Osteoblast (primary cell): ENCODE results near the gene TNIP3. TPM values are rescaled to one million over a fixed set of nuclear protein-coding genes. Genes with fewer than 3 reads are reported as not detected.

Experiments used
- DNase-seq: peaks from one replicate; pipeline ENCODE4 v3.0.0; 2011; ENCODE audit warnings: low spot score, mixed read lengths; ENCODE audit not compliant: insufficient read length; ENCODE audit errors: missing footprints
- H2AFZ ChIP-seq: 2 replicates; pipeline ENCODE4 v1.6.0; 2011; ENCODE audit warnings: mild to moderate bottlenecking, low read length
- H3K27ac ChIP-seq: 2 replicates; pipeline ENCODE4 v1.5.1; 2011; ENCODE audit warnings: mild to moderate bottlenecking, low read depth, low read length, moderate library complexity
- H3K27me3 ChIP-seq: 2 replicates; pipeline ENCODE4 v1.6.0; 2012; ENCODE audit warnings: mild to moderate bottlenecking, control low read depth, inconsistent platforms, low read length, moderate library complexity; ENCODE audit not compliant: insufficient read depth
- H3K36me3 ChIP-seq: 2 replicates; pipeline ENCODE4 v1.5.1; 2011; ENCODE audit warnings: mild to moderate bottlenecking, low read length, control low read depth, moderate library complexity; ENCODE audit not compliant: insufficient read depth
- H3K4me1 ChIP-seq: 2 replicates; pipeline ENCODE4 v1.5.1; 2011; ENCODE audit warnings: mild to moderate bottlenecking, low read length, control low read depth, moderate library complexity; ENCODE audit not compliant: insufficient read depth
- H3K4me2 ChIP-seq: 2 replicates; pipeline ENCODE4 v1.6.0; 2011; ENCODE audit warnings: mild to moderate bottlenecking, low read length; ENCODE audit not compliant: insufficient read depth
- H3K4me3 ChIP-seq: fragments of 200-600 bp; sonication (generic); 3 replicates; pipeline ENCODE4 v1.5.1; 2012; ENCODE audit warnings: mild to moderate bottlenecking, low read length, inconsistent platforms; ENCODE audit not compliant: insufficient read depth
- H3K79me2 ChIP-seq: 2 replicates; pipeline ENCODE4 v1.6.0; 2012; ENCODE audit warnings: mild to moderate bottlenecking, low read length, control low read depth, inconsistent platforms; ENCODE audit not compliant: insufficient read depth
- H3K9me3 ChIP-seq: 2 replicates; pipeline ENCODE4 v1.5.1; 2011; ENCODE audit warnings: low read depth, low read length, control low read depth
- H4K20me1 ChIP-seq: 2 replicates; pipeline ENCODE4 v1.6.0; 2012; ENCODE audit warnings: mild to moderate bottlenecking, low read length, control low read depth; ENCODE audit not compliant: insufficient read depth
- total RNA-seq: library from RNA; depleted of rRNA; stranded (reverse); fragments of >200 nt; gene quantifications from 2 replicates; pipeline ENCODE4 v1.2.3, GENCODE V29; 2012
- TF ChIP-seq, protein P1 (sequence below): IDR thresholded peaks from 2 replicates; pipeline ENCODE4 v1.5.1; 2011; ENCODE audit warnings: mild to moderate bottlenecking, low read depth, low read length, moderate library complexity; ENCODE audit errors: extremely low read depth

The TNIP3 gene
- total RNA-seq, 1 donor: 0.72 TPM

DNA sequence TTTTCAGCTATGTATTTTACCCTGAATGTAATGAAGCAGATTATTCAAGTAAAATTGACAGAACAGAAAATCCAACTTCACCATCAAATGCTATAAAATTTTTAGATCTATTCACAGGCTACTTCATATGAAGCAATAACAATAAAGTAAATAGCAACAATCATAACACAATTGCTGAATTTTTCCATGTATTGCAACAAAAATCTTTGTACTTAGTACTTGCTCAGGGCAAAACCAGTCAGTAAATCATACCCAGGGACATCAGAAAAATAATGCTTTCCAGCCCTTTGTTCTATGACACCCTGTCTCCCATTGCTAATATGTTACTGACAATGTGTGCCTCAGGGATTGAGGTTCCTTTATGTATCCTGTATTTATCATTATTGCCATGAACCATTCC is 15.5 kb downstream of the TNIP3 start:
- no peaks in the 10 kb centered on the region for H3K36me3 ChIP-seq
- no peaks in the 10 kb centered on the region for H4K20me1 ChIP-seq
- DNase-seq: no peak
- H3K79me2 ChIP-seq: no peaks in the 10 kb centered on the region
- TF ChIP-seq, protein P1, sequence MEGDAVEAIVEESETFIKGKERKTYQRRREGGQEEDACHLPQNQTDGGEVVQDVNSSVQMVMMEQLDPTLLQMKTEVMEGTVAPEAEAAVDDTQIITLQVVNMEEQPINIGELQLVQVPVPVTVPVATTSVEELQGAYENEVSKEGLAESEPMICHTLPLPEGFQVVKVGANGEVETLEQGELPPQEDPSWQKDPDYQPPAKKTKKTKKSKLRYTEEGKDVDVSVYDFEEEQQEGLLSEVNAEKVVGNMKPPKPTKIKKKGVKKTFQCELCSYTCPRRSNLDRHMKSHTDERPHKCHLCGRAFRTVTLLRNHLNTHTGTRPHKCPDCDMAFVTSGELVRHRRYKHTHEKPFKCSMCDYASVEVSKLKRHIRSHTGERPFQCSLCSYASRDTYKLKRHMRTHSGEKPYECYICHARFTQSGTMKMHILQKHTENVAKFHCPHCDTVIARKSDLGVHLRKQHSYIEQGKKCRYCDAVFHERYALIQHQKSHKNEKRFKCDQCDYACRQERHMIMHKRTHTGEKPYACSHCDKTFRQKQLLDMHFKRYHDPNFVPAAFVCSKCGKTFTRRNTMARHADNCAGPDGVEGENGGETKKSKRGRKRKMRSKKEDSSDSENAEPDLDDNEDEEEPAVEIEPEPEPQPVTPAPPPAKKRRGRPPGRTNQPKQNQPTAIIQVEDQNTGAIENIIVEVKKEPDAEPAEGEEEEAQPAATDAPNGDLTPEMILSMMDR: no peak
- no peak overlapping the region for H2AFZ ChIP-seq
- H3K4me3 ChIP-seq: no peak overlapping the region
- no peaks in the 10 kb centered on the region for H3K9me3 ChIP-seq
- H3K27ac ChIP-seq: peak overlapping the region; percentile 76
- no peak overlapping the region for H3K4me2 ChIP-seq
- no peaks in the 10 kb centered on the region for H3K27me3 ChIP-seq
- H3K4me1 ChIP-seq: peaks cover 54% of the 10 kb centered on the region

DNA sequence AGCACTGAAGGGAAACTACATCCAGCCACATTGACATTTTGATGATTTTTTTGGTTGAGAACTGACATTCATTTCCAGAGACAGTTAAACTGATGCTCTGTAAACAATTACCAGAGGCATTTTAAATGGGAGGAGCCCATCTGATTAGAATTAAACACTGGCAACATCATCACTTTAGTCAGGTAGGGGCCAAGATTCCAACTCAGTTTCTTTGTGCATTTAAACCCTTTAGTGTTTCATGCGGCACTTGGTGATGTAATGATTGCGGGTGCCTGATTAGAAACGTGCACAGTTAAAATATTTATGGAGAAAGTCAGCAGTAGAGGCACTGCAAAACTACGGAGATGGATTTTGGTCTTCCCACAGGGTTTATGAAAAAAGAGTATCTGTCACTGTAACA is 16.1 kb downstream of the TNIP3 start:
- H3K27ac ChIP-seq: peak overlapping the region; percentile 76
- H3K4me3 ChIP-seq: no peak overlapping the region

DNA sequence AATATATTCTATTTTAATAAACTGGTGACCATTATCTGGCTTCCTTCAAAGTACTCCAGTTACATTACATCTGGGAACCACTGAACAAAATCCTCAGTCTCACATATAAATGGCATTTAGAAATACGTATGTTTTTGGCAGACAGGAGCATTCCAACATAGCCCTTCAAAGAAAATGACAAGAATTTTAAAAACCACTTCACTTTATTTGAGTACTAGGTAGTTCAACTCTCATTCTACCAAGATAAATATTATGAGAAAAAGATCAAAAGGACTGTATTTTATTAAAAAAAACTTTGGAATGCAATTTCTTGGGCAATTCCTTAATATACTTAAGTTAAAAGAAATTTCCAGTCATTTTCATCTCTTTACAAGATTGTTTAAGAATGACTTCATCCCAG is 17.6 kb downstream of the TNIP3 start:
- Histone ChIP-seq H3K79me2 (no peaks in the 10 kb centered on the region), H2AFZ (no peak overlapping the region), H3K4me1 (peaks cover 55% of the 10 kb centered on the region), H3K9me3 (no peaks in the 10 kb centered on the region), H3K4me3 (no peak overlapping the region), H3K27ac (peak overlapping the region; percentile 76), H3K4me2 (no peak overlapping the region), H3K27me3 (no peaks in the 10 kb centered on the region), H4K20me1 (no peaks in the 10 kb centered on the region), H3K36me3 (no peaks in the 10 kb centered on the region)
- TF ChIP-seq, protein P1: no peak
- DNase-seq: no peak

More for the DNA sequence above, 16.1 kb downstream of the TNIP3 start:
- Histone ChIP-seq H2AFZ (peak overlapping the region; percentile 11), H3K27me3 (no peaks in the 10 kb centered on the region), H3K4me2 (peak overlapping the region; percentile 18), H3K4me1 (peaks cover 57% of the 10 kb centered on the region), H3K9me3 (no peaks in the 10 kb centered on the region), H4K20me1 (no peaks in the 10 kb centered on the region), H3K36me3 (no peaks in the 10 kb centered on the region), H3K79me2 (no peaks in the 10 kb centered on the region)
- TF ChIP-seq, protein P1: no peak
- DNase-seq: no peak

DNA sequence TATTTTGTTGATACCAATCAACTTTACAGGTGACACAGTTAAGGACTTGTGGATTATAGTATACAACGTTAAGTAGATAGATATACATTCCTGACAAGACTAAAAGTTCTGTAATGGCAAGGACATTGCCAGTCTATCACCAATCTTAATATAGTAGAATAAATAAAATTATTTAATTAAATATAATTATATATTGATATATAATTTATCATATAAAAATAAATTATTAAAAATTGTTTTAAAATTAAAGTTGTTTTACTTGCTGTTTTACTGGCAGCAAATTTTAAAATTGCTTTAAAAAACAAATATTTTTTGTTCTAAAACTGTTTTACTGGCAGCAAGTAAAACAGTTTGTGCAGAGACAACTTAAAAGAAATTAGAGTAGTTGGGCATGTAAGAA is 18.7 kb downstream of the TNIP3 start:
- H3K9me3 ChIP-seq: no peaks in the 10 kb centered on the region
- no peaks in the 10 kb centered on the region for H3K79me2 ChIP-seq
- peaks cover 55% of the 10 kb centered on the region for H3K4me1 ChIP-seq
- H3K4me3 ChIP-seq: no peak overlapping the region
- no peak overlapping the region for H2AFZ ChIP-seq
- DNase-seq: no peak
- H3K27ac ChIP-seq: no peak overlapping the region
- no peak overlapping the region for H3K4me2 ChIP-seq
- H3K27me3 ChIP-seq: no peaks in the 10 kb centered on the region
- no peaks in the 10 kb centered on the region for H3K36me3 ChIP-seq
- no peaks in the 10 kb centered on the region for H4K20me1 ChIP-seq
- TF ChIP-seq, protein P1: no peak
